ENCODE results near the gene ZBTB21.

GRCh38 chr21:42002421-42002958 lies 7.7 kb downstream of the ZBTB21 start:
- TF ChIP-seq, protein P1, sequence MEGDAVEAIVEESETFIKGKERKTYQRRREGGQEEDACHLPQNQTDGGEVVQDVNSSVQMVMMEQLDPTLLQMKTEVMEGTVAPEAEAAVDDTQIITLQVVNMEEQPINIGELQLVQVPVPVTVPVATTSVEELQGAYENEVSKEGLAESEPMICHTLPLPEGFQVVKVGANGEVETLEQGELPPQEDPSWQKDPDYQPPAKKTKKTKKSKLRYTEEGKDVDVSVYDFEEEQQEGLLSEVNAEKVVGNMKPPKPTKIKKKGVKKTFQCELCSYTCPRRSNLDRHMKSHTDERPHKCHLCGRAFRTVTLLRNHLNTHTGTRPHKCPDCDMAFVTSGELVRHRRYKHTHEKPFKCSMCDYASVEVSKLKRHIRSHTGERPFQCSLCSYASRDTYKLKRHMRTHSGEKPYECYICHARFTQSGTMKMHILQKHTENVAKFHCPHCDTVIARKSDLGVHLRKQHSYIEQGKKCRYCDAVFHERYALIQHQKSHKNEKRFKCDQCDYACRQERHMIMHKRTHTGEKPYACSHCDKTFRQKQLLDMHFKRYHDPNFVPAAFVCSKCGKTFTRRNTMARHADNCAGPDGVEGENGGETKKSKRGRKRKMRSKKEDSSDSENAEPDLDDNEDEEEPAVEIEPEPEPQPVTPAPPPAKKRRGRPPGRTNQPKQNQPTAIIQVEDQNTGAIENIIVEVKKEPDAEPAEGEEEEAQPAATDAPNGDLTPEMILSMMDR (IDR thresholded peaks at IDR 0.05; ENCODE audit: low read depth, low read length, poor library complexity, severe bottlenecking), result no peak
- TF ChIP-seq EZH2phosphoT487 (IDR thresholded peaks at IDR 0.05; ENCODE audit: borderline replicate concordance, low read length), result no peak

Measured in DOHH2 (cell line).